Large intestine (tissue), 3 donors: Measurements from ENCODE around the gene PCDHGA10. TPM values are rescaled to one million over a fixed set of nuclear protein-coding genes. Genes with fewer than 3 reads are reported as not detected.
"Not testable (repeated sequence)": the region's sequence is repeated elsewhere in the genome, so short reads cannot be mapped to it uniquely, and the experiment has no call there.

Experiments
- DNase-seq, 2 donors: peaks; one replicate each; pipeline versions ENCODE4 v3.0.0 to v3.0.0-alpha.2; 2013
- H3K27ac ChIP-seq: one replicate; pipeline ENCODE4 v1.5.1; 2013; ENCODE audit warnings: low read length
- H3K27me3 ChIP-seq: 2 replicates; pipeline ENCODE4 v1.6.1; 2013; ENCODE audit warnings: low read length; ENCODE audit not compliant: control insufficient read depth, insufficient read depth
- H3K36me3 ChIP-seq: 2 replicates; pipeline ENCODE4 v1.6.1; 2013; ENCODE audit warnings: low read length; ENCODE audit not compliant: control insufficient read depth, insufficient read depth
- H3K4me1 ChIP-seq: one replicate; pipeline ENCODE4 v1.6.1; 2013; ENCODE audit warnings: low read length; ENCODE audit not compliant: control insufficient read depth, insufficient read depth
- H3K4me3 ChIP-seq: one replicate; pipeline ENCODE4 v1.5.1; 2013; ENCODE audit warnings: low read length
- H3K9me3 ChIP-seq: one replicate; pipeline ENCODE4 v1.6.1; 2013; ENCODE audit warnings: mild to moderate bottlenecking, low read depth, low read length, moderate library complexity; ENCODE audit not compliant: control insufficient read depth
- WGBS: methylation state at CpG from one replicate; pipeline ENCODE4 v1.1.5; 2013; ENCODE audit warnings: low lambda C conversion rate; ENCODE audit not compliant: insufficient coverage; 5-methylcytosine and 5-hydroxymethylcytosine counted together
- polyA plus RNA-seq: library from polyadenylated mRNA; unstranded; fragments of 120-200 nt; gene quantifications from one replicate; pipeline ENCODE4 v1.2.1, GENCODE V29; 2013

The PCDHGA10 gene
- polyA plus RNA-seq, 1 donor, result 2.1 TPM

DNA sequence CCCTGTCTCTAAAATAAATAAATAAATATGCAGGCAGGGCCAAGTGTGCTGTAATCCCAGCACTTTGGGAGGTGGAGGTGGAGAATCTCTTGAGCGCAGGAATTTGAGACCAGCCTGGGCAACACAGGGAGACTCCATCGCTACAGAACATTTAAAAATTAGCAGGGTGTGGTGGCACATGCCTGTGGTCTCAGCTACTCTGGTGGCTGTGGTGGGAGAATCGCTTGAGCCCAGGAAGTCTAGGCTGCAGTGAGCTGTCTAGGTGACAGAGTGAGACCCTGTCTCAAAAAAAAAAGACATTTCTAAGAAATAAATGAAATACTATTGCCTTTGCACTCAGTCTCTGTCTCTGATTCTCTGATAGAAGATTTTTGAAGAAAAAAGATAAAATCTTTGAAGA is 1.2 kb upstream of the PCDHGA10 start:
- H3K27me3 ChIP-seq, result peaks cover 66% of the 10 kb centered on the region

DNA sequence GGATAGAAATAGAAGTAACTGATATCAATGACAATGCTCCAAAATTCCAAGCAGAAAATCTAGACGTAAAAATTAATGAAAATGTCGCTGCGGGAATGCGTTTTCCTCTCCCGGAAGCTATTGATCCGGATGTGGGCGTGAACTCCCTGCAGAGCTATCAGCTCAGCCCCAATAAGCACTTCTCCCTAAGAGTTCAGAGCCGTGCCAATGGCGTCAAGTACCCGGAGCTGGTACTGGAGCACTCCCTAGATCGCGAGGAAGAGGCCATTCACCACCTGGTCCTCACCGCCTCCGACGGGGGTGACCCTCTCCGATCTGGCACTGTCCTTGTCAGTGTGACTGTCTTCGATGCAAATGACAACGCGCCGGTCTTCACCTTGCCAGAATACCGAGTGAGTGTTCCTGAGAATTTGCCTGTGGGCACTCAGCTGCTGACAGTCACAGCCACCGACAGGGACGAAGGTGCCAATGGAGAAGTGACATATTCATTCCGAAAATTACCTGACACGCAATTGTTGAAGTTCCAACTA is 818 bp downstream of the PCDHGA10 start:
- Histone ChIP-seq H3K4me1 (no peaks in the 10 kb centered on the region), H3K9me3 (peaks cover 52% of the 10 kb centered on the region), H3K27ac (no peak overlapping the region), H3K27me3 (peaks cover 69% of the 10 kb centered on the region), H3K4me3 (peak overlapping the region; percentile 51), H3K36me3 (no peaks in the 10 kb centered on the region)
- peak in 1 of 2 donors; percentile 22 for DNase-seq
- WGBS, result no CpG with 5 or more reads among the region's 25 CpGs

More for the DNA sequence above, 1.2 kb upstream of the PCDHGA10 start:
- DNase-seq, result no peak
- no peaks in the 10 kb centered on the region for H3K36me3 ChIP-seq
- H3K9me3 ChIP-seq, result peaks cover 50% of the 10 kb centered on the region
- no peaks in the 10 kb centered on the region for H3K4me1 ChIP-seq
- no peak overlapping the region for H3K27ac ChIP-seq
- WGBS, result 70% methylated on average over 2 of the region's 3 CpGs
- no peak overlapping the region for H3K4me3 ChIP-seq

DNA sequence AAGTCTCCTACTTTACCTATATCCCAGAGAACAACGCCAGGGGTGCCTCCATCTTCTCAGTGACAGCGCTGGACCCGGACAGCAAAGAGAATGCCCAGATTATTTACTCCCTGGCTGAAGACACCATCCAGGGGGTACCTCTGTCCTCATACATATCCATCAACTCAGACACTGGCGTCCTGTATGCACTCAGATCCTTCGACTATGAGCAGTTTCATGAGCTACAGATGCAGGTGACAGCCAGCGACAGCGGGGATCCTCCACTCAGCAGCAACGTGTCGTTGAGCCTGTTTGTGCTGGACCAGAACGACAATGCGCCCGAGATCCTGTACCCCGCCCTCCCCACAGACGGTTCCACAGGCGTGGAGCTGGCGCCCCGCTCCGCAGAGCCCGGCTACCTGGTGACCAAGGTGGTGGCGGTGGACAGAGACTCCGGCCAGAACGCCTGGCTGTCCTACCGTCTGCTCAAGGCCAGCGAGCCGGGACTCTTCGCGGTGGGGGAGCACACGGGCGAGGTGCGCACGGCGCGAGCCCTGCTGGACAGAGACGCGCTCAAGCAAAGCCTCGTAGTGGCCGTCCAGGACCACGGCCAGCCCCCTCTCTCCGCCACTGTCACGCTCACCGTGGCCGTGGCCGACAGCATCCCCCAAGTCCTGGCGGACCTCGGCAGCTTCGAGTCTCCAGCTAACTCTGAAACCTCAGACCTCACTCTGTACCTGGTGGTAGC is 1.9 kb downstream of the PCDHGA10 start:
- not testable (repeated sequence) for H3K4me3 ChIP-seq, H3K36me3 ChIP-seq, DNase-seq, H3K27ac ChIP-seq, H3K4me1 ChIP-seq
- Histone ChIP-seq H3K27me3 (peaks cover 69% of the 10 kb centered on the region), H3K9me3 (peaks cover 51% of the 10 kb centered on the region)
- WGBS, result no CpG with 5 or more reads among the region's 46 CpGs

DNA sequence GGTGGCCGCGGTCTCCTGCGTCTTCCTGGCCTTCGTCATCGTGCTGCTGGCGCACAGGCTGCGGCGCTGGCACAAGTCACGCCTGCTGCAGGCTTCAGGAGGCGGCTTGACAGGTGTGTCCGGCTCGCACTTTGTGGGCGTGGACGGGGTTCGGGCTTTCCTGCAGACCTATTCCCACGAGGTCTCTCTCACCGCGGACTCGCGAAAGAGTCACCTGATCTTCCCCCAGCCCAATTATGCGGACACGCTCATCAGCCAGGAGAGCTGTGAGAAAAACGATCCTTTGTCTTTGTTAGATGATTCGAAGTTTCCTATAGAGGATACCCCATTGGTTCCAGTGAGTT is 2.5 kb downstream of the PCDHGA10 start:
- peaks cover 67% of the 10 kb centered on the region for H3K27me3 ChIP-seq

DNA sequence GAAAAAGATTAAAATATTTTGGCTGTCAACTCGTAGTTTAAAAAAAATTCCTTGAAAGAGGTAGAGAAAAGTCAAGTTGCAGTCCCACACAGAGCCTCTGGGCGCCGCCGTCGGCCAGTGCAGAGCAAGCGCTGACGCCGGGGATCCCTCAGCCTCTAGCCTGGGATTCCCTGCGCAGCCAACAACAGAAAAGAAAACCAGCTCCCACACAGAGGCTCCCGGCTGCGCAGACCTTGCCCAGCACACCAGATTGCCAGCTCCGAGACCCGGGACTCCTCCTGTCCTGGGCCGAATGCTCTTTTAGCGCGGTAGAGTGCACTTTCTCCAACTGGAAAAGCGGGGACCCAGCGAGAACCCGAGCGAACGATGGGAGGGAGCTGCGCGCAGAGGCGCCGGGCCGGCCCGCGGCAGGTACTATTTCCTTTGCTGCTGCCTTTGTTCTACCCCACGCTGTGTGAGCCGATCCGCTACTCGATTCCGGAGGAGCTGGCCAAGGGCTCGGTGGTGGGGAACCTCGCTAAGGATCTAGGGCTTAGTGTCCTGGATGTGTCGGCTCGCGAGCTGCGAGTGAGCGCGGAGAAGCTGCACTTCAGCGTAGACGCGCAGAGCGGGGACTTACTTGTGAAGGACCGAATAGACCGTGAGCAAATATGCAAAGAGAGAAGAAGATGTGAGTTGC is 4.8 kb downstream of the PCDHGA10 start, which contains the start of gene PCDHGB7:
Gene PCDHGB7 (plus strand): TSS at position 184 of the 679 bp plus-strand sequence. CDS start 183 bp downstream, at position 367.
- H3K36me3 ChIP-seq, H3K27ac ChIP-seq, H3K4me1 ChIP-seq: not testable (repeated sequence)
- peak within 1 kb of the TSS; percentile 31 for H3K4me3 ChIP-seq
- WGBS, result no CpG with 5 or more reads among the region's 47 CpGs
- H3K27me3 ChIP-seq, result peaks cover 77% of the 10 kb centered on the region
- H3K9me3 ChIP-seq, result peaks cover 55% of the 10 kb centered on the region
- DNase-seq, result peak; percentile 38 to 49

More for the DNA sequence above, 2.5 kb downstream of the PCDHGA10 start:
- not testable (repeated sequence) for H3K4me1 ChIP-seq, DNase-seq, H3K4me3 ChIP-seq, H3K27ac ChIP-seq, H3K36me3 ChIP-seq
- WGBS, result 17% methylated on average over 1 of the region's 24 CpGs
- peaks cover 51% of the 10 kb centered on the region for H3K9me3 ChIP-seq

DNA sequence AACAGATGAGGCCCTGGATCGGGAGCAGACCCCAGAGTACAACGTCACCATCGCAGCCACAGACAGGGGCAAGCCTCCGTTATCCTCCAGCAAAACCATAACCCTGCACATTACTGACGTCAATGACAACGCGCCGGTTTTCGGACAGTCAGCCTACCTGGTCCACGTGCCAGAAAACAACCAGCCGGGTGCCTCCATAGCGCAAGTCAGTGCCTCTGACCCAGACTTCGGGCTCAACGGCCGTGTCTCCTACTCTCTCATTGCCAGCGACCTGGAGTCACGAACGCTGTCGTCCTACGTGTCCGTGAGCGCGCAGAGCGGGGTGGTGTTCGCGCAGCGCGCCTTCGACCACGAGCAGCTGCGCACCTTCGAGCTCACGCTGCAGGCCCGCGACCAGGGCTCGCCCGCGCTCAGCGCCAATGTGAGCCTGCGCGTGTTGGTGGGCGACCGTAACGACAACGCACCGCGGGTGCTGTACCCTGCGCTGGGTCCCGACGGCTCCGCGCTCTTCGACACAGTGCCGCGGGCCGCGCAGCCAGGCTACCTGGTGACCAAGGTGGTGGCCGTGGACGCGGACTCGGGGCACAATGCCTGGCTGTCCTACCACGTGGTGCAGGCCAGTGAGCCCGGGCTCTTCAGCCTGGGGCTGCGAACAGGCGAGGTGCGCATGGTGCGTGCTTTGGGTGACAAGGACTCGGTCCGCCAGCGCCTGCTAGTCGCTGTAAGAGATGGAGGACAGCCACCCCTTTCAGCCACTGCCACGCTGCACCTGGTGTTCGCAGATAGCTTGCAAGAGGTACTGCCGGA is 6.5 kb downstream of the PCDHGA10 start:
- Histone ChIP-seq H3K27ac (no peak overlapping the region), H3K4me1 (no peaks in the 10 kb centered on the region), H3K4me3 (no peak overlapping the region), H3K36me3 (no peaks in the 10 kb centered on the region), H3K27me3 (peaks cover 71% of the 10 kb centered on the region), H3K9me3 (peaks cover 68% of the 10 kb centered on the region)
- WGBS, result no CpG with 5 or more reads among the region's 74 CpGs
- no peak for DNase-seq

DNA sequence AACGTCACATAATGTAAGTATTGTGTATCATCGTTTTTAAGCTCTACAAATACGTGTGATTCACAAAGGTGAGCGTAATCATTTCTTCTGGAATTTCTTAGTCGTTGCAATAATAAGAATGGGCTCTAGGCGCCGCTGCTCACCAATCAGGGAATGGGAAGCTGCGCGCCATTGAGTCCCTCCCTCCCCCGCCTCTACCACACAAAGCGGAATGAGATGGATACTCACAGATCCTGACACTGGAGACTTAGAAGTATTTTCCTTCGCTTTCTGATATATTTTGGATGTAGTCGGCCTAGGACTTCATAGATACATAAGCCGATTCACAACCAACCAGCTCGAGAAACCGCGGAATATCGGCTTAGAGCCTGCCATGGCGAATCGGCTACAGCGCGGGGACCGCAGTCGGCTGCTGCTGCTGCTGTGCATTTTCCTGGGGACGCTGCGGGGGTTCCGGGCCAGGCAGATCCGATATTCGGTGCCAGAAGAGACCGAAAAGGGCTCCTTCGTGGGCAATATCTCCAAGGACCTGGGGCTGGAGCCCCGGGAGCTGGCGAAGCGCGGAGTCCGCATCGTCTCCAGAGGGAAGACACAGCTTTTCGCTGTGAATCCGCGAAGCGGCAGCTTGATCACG is 8.2 kb downstream of the PCDHGA10 start, which contains the start of gene PCDHGA11:
Gene PCDHGA11 (plus strand): TSS at position 197 of the 634 bp plus-strand sequence. CDS start 177 bp downstream, at position 374.
- H3K27me3 ChIP-seq, result peaks cover 59% of the 10 kb centered on the region
- WGBS, result 0% methylated on average over 1 of the region's 42 CpGs
- peaks cover 65% of the 10 kb centered on the region for H3K9me3 ChIP-seq
- DNase-seq, result peak in 1 of 2 donors; percentile 34
- no peaks in the 10 kb centered on the region for H3K36me3 ChIP-seq
- no peak within 1 kb of the TSS for H3K27ac ChIP-seq
- H3K4me3 ChIP-seq, result peak within 1 kb of the TSS; percentile 11
- no peaks in the 10 kb centered on the region for H3K4me1 ChIP-seq

DNA sequence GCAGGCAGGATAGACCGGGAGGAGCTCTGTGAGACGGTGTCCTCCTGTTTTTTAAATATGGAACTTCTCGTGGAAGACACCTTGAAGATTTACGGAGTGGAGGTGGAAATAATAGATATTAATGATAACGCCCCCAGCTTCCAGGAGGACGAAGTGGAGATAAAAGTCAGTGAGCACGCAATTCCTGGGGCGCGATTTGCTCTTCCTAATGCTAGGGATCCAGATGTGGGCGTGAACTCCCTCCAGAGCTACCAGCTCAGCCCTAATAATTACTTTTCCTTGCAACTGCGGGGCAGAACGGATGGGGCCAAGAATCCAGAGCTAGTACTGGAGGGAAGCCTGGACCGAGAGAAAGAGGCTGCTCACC is 8.7 kb downstream of the PCDHGA10 start:
- Histone ChIP-seq H3K36me3 (no peaks in the 10 kb centered on the region), H3K9me3 (peaks cover 65% of the 10 kb centered on the region), H3K4me3 (no peak overlapping the region), H3K27ac (no peak overlapping the region), H3K27me3 (peaks cover 63% of the 10 kb centered on the region), H3K4me1 (no peaks in the 10 kb centered on the region)
- WGBS, result 10% methylated on average over 2 of the region's 13 CpGs
- DNase-seq, result no peak

DNA sequence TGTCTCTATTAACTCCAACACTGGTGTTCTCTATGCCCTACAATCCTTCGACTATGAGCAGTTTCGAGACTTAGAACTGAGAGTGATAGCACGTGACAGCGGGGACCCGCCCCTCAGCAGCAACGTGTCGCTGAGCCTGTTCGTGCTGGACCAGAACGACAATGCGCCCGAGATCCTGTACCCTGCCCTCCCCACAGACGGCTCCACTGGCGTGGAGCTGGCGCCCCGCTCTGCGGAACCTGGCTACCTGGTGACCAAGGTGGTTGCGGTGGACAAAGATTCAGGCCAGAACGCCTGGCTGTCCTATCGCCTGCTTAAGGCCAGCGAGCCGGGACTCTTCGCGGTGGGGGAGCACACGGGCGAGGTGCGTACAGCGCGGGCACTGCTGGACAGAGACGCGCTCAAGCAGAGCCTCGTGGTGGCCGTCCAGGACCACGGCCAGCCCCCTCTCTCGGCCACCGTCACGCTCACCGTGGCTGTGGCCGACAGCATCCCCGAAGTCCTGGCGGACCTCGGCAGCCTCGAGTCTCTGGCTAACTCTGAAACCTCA is 10.0 kb downstream of the PCDHGA10 start:
- Histone ChIP-seq H3K4me1 (no peaks in the 10 kb centered on the region), H3K9me3 (peaks cover 66% of the 10 kb centered on the region), H3K36me3 (no peaks in the 10 kb centered on the region), H3K27ac (no peak overlapping the region), H3K27me3 (peaks cover 70% of the 10 kb centered on the region), H3K4me3 (no peak overlapping the region)
- no CpG with 5 or more reads among the region's 42 CpGs for WGBS
- DNase-seq, result no peak
